ENCODE results near the gene ILK. TPM values are rescaled to one million over a fixed set of nuclear protein-coding genes. Genes with fewer than 3 reads are reported as not detected.

Gene ILK
- total and polyA plus RNA-seq, 5 donors from 2014 or later: 62.9 to 141 (median 99.3) TPM

DNA sequence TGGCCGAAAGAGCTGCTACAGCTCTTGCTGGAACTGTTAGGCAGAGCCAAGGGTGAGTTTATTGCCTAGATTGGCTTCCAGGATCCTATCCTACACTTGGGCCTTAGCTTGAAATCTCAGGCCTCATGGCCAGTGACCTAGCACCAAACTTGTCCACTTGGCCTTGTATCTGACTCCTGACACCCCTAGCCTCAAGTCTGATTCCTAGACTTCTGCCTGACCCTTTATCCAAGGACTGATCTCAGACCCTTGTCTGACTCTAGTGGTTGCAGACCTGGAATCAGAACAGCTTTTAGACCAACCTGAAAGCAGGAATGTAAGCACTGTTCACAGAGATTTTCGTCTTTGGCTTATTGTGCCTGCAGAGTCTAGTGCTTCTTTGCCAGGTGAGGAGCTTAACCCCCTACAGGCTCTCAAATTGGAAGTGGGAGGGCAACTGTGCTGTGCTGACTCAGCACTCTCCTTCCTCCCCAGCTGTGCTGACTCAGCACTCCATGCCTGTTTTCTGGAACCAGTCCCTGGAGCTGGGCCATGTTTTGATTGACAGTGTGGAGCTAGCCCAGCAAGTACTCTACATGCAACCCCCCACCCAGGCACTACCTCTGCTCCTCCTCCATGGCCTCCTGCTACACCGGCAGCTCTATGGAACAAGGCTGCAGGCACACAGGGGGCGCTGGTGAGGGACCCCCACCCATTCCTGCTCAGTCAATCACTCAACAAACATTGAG lies 35.2 kb upstream of the ILK start:
- Mint-ChIP-seq H3K27ac (peak overlapping the region in 2 of 3 donors; percentile 33 to 52), H3K4me3 (peak overlapping the region in 1 of 4 donors; percentile 6), H3K9me3 (no peaks in the 10 kb centered on the region), H3K4me1 (peaks cover 0 to 10% (median 5%) of the 10 kb centered on the region in 4 donors), H3K27me3 (no peaks in the 10 kb centered on the region), H3K36me3 (peaks cover 42% of the 10 kb centered on the region)
- DNase-seq (no peak), ATAC-seq (ENCODE audit: low read depth in 2 of 2) (no peak)
- Histone ChIP-seq H3K4me1 (ENCODE audit: control insufficient read depth, insufficient read depth, low read length, poor library complexity, severe bottlenecking) (no peaks in the 10 kb centered on the region), H3K36me3 (ENCODE audit: control insufficient read depth, insufficient read depth, low read length) (no peaks in the 10 kb centered on the region), H3K9me3 (ENCODE audit: control insufficient read depth in 2 of 2, low read length in 2 of 2) (no peaks in the 10 kb centered on the region), H3K27me3 (ENCODE audit: control insufficient read depth, insufficient read depth, low read length) (no peaks in the 10 kb centered on the region), H3K27ac (ENCODE audit: insufficient read depth, low read length, poor library complexity, severe bottlenecking) (no peak overlapping the region), H3K4me3 (ENCODE audit: low read depth, low read length) (no peak overlapping the region)

DNA sequence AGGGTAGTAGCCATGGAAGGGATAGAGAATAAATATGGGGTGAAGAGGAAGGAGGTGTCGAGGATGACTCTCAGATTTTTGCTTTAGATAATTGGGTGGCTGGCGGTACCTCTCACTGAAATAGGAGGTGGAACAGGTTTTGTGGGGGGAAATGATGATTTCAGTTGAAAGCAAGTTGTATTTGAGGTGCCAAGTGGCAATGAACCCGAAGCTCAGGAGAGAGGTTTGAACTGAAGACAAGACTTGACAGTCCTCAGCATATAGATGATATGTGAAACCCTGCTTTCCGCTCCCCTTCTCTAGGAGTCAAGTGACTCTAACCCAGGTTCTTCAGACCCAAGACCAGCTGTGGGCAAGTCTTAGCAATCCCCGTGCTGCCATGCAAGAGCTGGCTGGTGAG lies 33.9 kb upstream of the ILK start:
- no peaks in the 10 kb centered on the region for H3K27me3 Mint-ChIP-seq
- Histone ChIP-seq H3K36me3 (ENCODE audit: control insufficient read depth, insufficient read depth, low read length) (no peaks in the 10 kb centered on the region), H3K27me3 (ENCODE audit: control insufficient read depth, insufficient read depth, low read length) (no peaks in the 10 kb centered on the region), H3K9me3 (ENCODE audit: control insufficient read depth in 2 of 2, low read length in 2 of 2) (no peaks in the 10 kb centered on the region), H3K4me3 (ENCODE audit: low read depth, low read length) (no peak overlapping the region), H3K27ac (ENCODE audit: insufficient read depth, low read length, poor library complexity, severe bottlenecking) (no peak overlapping the region), H3K4me1 (ENCODE audit: control insufficient read depth, insufficient read depth, low read length, poor library complexity, severe bottlenecking) (no peaks in the 10 kb centered on the region)
- H3K27ac Mint-ChIP-seq: peak overlapping the region in 1 of 3 donors; percentile 62
- H3K9me3 Mint-ChIP-seq: no peaks in the 10 kb centered on the region
- H3K4me3 Mint-ChIP-seq: no peak overlapping the region
- ATAC-seq (ENCODE audit: low read depth in 2 of 2) (no peak), DNase-seq (no peak)
- H3K36me3 Mint-ChIP-seq: peaks cover 36% of the 10 kb centered on the region
- peaks cover 4 to 10% (median 6%) of the 10 kb centered on the region in 4 donors for H3K4me1 Mint-ChIP-seq

DNA sequence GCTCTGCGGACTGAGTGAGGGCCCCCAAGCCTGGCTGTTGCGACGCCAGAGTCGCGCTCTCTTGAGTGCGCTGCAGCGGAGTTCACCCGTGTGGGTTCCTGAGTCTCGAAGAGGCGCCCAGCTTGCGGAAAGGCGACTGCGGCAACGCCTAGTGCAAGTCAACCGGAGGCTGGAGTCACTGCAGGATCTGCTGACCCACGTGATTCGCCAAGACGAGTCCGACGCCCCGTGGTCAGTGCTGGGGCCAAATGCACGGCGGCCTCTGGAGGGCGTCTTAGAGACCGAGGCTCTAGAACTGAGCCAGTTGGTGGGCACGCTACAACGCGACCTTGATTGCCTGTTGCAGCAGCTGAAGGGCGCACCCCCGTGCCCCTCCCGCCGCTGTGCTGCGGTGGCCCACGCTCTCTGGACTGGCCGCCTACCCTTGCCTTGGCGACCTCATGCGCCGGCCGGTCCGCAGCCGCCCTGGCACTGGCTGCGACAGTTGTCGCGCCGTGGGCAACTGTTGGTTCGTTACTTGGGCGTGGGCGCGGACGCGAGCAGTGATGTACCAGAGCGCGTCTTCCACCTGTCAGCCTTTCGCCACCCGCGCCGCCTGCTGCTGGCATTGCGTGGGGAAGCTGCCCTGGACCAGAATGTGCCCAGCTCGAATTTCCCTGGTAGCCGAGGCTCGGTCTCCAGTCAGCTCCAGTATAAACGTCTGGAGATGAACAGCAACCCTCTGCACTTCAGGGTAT lies 32.7 kb upstream of the ILK start:
- Mint-ChIP-seq H3K27ac (no peak overlapping the region), H3K4me1 (peaks cover 6 to 10% (median 7%) of the 10 kb centered on the region in 4 donors), H3K4me3 (no peak overlapping the region), H3K27me3 (no peaks in the 10 kb centered on the region), H3K9me3 (no peaks in the 10 kb centered on the region), H3K36me3 (peaks cover 32% of the 10 kb centered on the region)
- Histone ChIP-seq H3K4me1 (ENCODE audit: control insufficient read depth, insufficient read depth, low read length, poor library complexity, severe bottlenecking) (no peaks in the 10 kb centered on the region), H3K27me3 (ENCODE audit: control insufficient read depth, insufficient read depth, low read length) (no peaks in the 10 kb centered on the region), H3K4me3 (ENCODE audit: low read depth, low read length) (no peak overlapping the region), H3K36me3 (ENCODE audit: control insufficient read depth, insufficient read depth, low read length) (no peaks in the 10 kb centered on the region), H3K27ac (ENCODE audit: insufficient read depth, low read length, poor library complexity, severe bottlenecking) (no peak overlapping the region), H3K9me3 (ENCODE audit: control insufficient read depth in 2 of 2, low read length in 2 of 2) (no peaks in the 10 kb centered on the region)
- DNase-seq (no peak), ATAC-seq (ENCODE audit: low read depth in 2 of 2) (no peak)

DNA sequence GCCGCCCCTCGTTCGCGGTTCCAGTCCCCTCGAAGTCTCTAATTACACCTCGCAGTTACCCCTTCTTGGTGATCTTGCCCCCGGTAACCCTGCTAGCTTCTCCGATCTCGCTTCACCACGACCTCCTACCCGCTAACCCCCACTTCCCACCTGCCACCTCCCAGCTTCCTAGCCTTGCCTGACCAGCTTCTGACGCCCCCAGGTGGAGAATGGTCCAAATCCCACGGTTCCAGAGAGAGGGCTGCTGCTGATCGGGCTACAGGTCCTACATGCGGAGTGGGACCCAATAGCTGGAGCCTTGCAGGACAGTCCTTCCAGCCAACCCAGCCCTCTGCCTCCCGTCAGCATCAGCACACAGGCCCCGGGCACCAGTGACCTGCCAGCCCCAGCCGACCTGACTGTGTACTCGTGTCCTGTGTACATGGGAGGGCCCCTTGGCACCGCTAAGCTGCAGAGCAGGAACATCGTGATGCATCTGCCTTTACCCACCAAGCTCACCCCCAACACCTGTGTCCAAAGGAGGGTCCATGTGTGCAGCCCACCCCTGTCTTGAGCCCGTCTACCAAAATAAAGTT lies 32.1 kb upstream of the ILK start:
- H3K27ac Mint-ChIP-seq: no peak overlapping the region
- H3K4me3 Mint-ChIP-seq: no peak overlapping the region
- no peaks in the 10 kb centered on the region for H3K4me1 ChIP-seq (ENCODE audit: control insufficient read depth, insufficient read depth, low read length, poor library complexity, severe bottlenecking)
- no peak overlapping the region for H3K27ac ChIP-seq (ENCODE audit: insufficient read depth, low read length, poor library complexity, severe bottlenecking)
- H3K9me3 Mint-ChIP-seq: no peaks in the 10 kb centered on the region
- ATAC-seq (ENCODE audit: low read depth in 2 of 2): no peak
- no peak for DNase-seq
- no peak overlapping the region for H3K4me3 ChIP-seq (ENCODE audit: low read depth, low read length)
- H3K27me3 Mint-ChIP-seq: no peaks in the 10 kb centered on the region
- H3K27me3 ChIP-seq (ENCODE audit: control insufficient read depth, insufficient read depth, low read length): no peaks in the 10 kb centered on the region
- H3K9me3 ChIP-seq (ENCODE audit: control insufficient read depth in 2 of 2, low read length in 2 of 2): no peaks in the 10 kb centered on the region
- peaks cover 30% of the 10 kb centered on the region for H3K36me3 Mint-ChIP-seq
- H3K4me1 Mint-ChIP-seq: peaks cover 6 to 13% (median 9%) of the 10 kb centered on the region in 4 donors
- no peaks in the 10 kb centered on the region for H3K36me3 ChIP-seq (ENCODE audit: control insufficient read depth, insufficient read depth, low read length)

DNA sequence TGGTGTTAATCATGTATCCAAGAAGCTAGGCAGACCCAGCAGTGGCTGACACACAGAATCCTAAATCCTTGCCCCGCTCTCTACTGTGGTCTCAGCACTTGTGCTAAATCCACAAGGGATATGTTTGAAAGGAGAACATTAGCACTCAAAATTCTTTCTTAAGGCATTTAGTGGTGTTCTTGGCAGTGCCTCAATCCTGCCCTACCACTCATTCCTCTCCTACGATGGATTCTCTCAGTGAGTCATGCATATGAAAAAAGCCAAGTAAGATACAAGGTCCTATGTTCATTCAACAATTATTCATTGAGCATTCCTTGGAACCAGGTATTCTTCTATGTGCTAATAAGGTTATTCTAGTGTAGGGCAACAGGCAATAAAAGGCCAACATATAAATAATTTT lies 31.4 kb upstream of the ILK start:
- no peak overlapping the region for H3K4me3 Mint-ChIP-seq
- H3K4me1 Mint-ChIP-seq: peaks cover 6 to 16% (median 12%) of the 10 kb centered on the region in 4 donors
- Histone ChIP-seq H3K36me3 (ENCODE audit: control insufficient read depth, insufficient read depth, low read length) (peaks cover 4% of the 10 kb centered on the region), H3K9me3 (ENCODE audit: control insufficient read depth in 2 of 2, low read length in 2 of 2) (no peaks in the 10 kb centered on the region), H3K27ac (ENCODE audit: insufficient read depth, low read length, poor library complexity, severe bottlenecking) (no peak overlapping the region), H3K27me3 (ENCODE audit: control insufficient read depth, insufficient read depth, low read length) (no peaks in the 10 kb centered on the region), H3K4me3 (ENCODE audit: low read depth, low read length) (no peak overlapping the region), H3K4me1 (ENCODE audit: control insufficient read depth, insufficient read depth, low read length, poor library complexity, severe bottlenecking) (no peaks in the 10 kb centered on the region)
- H3K36me3 Mint-ChIP-seq: peaks cover 29% of the 10 kb centered on the region
- no peaks in the 10 kb centered on the region for H3K27me3 Mint-ChIP-seq
- H3K27ac Mint-ChIP-seq: peak overlapping the region in 1 of 3 donors; percentile 44
- H3K9me3 Mint-ChIP-seq: no peaks in the 10 kb centered on the region
- DNase-seq (no peak), ATAC-seq (ENCODE audit: low read depth in 2 of 2) (no peak)

DNA sequence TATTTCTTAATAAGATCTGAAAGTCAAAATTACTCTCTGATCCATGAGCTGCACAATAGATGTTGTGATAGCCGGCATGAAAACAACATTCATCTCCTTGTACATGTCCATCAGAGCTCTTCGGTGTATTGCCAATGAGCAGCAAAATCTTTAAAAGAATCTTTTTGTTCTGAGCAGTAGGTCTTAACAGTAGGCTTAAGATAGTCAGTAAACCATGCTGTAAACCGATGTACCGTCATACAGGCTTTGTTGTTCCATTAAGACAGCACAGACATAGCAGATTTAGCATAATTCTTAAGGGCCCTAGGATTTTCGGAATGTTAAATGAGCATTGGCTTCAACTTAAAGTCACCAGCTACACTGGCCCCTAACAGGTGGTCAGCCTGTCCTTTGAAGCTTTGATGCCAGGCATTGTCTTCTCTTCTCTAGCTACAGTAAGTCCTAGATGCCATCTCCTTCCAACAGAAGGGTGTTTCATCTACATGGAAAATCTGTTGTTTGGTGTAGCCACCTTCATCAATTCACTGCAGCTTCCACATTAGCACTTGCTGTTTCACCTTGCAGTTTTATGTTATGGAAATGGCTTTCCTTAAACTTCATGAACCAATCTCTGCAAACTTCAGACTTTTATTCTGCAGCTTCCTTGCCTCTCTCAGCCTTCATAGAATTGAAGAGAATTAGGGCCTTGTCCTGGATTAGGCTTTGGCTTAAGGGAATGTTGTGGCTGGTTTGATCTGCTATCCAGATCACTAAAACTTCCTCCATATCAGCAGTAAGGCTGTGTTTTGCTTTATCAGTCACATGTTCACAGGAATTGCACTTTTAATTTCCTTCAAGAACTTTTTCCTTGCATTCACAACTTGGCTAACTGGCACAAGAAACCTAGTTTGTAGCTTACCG lies 28.5 kb upstream of the ILK start:
- ATAC-seq (ENCODE audit: low read depth in 2 of 2) (no peak), DNase-seq (no peak)
- H3K36me3 Mint-ChIP-seq: peaks cover 18% of the 10 kb centered on the region
- no peaks in the 10 kb centered on the region for H3K9me3 ChIP-seq (ENCODE audit: control insufficient read depth in 2 of 2, low read length in 2 of 2)
- H3K27me3 Mint-ChIP-seq: no peaks in the 10 kb centered on the region
- H3K27me3 ChIP-seq (ENCODE audit: control insufficient read depth, insufficient read depth, low read length): no peaks in the 10 kb centered on the region
- peaks cover 3 to 17% (median 9%) of the 10 kb centered on the region in 4 donors for H3K4me1 Mint-ChIP-seq
- no peaks in the 10 kb centered on the region for H3K4me1 ChIP-seq (ENCODE audit: control insufficient read depth, insufficient read depth, low read length, poor library complexity, severe bottlenecking)
- H3K9me3 Mint-ChIP-seq: peaks cover 0 to under 1% (median 0%) of the 10 kb centered on the region in 7 donors
- no peak overlapping the region for H3K4me3 Mint-ChIP-seq
- H3K27ac ChIP-seq (ENCODE audit: insufficient read depth, low read length, poor library complexity, severe bottlenecking): no peak overlapping the region
- no peak overlapping the region for H3K27ac Mint-ChIP-seq
- peaks cover 5% of the 10 kb centered on the region for H3K36me3 ChIP-seq (ENCODE audit: control insufficient read depth, insufficient read depth, low read length)
- no peak overlapping the region for H3K4me3 ChIP-seq (ENCODE audit: low read depth, low read length)
